Measurements from ENCODE around the gene FIP1L1.

- no peak for TF ChIP-seq POLR2A (IDR thresholded peaks at IDR 0.05; ENCODE audit: low read depth)
- TF ChIP-seq, protein P1, sequence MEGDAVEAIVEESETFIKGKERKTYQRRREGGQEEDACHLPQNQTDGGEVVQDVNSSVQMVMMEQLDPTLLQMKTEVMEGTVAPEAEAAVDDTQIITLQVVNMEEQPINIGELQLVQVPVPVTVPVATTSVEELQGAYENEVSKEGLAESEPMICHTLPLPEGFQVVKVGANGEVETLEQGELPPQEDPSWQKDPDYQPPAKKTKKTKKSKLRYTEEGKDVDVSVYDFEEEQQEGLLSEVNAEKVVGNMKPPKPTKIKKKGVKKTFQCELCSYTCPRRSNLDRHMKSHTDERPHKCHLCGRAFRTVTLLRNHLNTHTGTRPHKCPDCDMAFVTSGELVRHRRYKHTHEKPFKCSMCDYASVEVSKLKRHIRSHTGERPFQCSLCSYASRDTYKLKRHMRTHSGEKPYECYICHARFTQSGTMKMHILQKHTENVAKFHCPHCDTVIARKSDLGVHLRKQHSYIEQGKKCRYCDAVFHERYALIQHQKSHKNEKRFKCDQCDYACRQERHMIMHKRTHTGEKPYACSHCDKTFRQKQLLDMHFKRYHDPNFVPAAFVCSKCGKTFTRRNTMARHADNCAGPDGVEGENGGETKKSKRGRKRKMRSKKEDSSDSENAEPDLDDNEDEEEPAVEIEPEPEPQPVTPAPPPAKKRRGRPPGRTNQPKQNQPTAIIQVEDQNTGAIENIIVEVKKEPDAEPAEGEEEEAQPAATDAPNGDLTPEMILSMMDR (IDR thresholded peaks at IDR 0.05) = no peak
These were observed 122.3 kb downstream of the FIP1L1 start for GRCh38 chr4:53499791-53500190.

Data from esophagus muscularis mucosa (tissue), 3 donors.